Measurements from ENCODE around the gene RBMX. TPM values are rescaled to one million over a fixed set of nuclear protein-coding genes. Genes with fewer than 3 reads are reported as not detected.

The RBMX gene
- total and polyA plus RNA-seq, 9 donors: 192 to 444 (median 308) TPM

- intact Hi-C loops (cut with DNase I): no loop called here
- no peaks in the 10 kb centered on the region for H3K36me3 ChIP-seq
- no peak overlapping the region for H3K27ac ChIP-seq
- H3K4me3 ChIP-seq: no peak overlapping the region
- no peaks in the 10 kb centered on the region for H3K4me1 ChIP-seq (ENCODE audit: insufficient read depth)
- no peaks in the 10 kb centered on the region for H3K9me3 ChIP-seq
- H3K27me3 ChIP-seq: no peaks in the 10 kb centered on the region
- 78 to 87% (median 82%) methylated on average over 1 of the region's 1 CpG for WGBS, 3 donors
- DNase-seq: no peak
- no peak for TF ChIP-seq EP300 (IDR thresholded peaks at IDR 0.05)
- no peak for TF ChIP-seq POLR2A (IDR thresholded peaks at IDR 0.05)
- no peak for TF ChIP-seq CTCF (IDR thresholded peaks at IDR 0.05)
Observed at GRCh38 chrX:136870064-136870463, 10.5 kb downstream of the RBMX start.

DNA sequence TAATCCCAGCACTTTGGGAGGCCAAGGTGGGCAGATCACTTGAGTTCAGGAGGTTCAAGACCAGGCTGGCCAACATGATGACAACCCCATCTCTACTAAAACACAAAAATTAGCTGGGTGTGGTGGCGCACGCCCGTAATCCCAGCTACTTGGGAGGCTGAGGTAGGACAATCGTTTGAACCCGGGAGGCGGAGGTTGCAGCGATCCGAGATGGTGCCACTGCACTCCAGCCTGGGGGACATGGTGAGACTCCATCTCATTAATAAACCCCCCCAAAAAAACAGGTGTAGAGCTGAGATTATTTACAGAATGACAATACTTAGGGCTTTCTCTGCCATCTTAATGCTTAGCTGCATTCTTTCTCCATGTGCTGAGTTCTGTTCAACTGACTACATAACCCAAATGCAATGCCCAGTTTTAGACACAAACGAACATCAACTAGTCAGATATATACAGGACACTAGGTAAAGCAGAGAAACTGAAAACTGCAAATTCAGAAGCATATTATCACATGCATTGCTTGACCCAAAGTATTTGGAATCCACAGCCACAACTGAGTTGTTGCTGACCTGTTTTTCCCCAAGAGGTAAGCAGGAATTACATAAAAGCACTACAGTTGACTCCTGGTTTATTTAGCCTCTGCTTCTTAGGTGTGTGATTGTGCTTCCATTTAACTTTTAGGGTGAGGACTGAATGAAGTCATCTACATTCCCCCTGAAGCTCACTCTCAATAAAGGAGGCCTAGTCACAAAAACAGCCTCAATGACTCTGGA is 12.1 kb downstream of the RBMX start:
- H3K9me3 ChIP-seq: no peaks in the 10 kb centered on the region
- WGBS, 3 donors: 83 to 89% (median 88%) methylated on average over 9 of the region's 9 CpGs
- no peak for TF ChIP-seq POLR2A (IDR thresholded peaks at IDR 0.05)
- no peak for TF ChIP-seq CTCF (IDR thresholded peaks at IDR 0.05)
- TF ChIP-seq EP300 (IDR thresholded peaks at IDR 0.05): no peak
- no peak overlapping the region for H3K4me3 ChIP-seq
- H3K36me3 ChIP-seq: no peaks in the 10 kb centered on the region
- no peak for DNase-seq
- no peaks in the 10 kb centered on the region for H3K4me1 ChIP-seq (ENCODE audit: insufficient read depth)
- H3K27ac ChIP-seq: no peak overlapping the region
- intact Hi-C loops (cut with DNase I): no loop called here
- H3K27me3 ChIP-seq: no peaks in the 10 kb centered on the region

DNA sequence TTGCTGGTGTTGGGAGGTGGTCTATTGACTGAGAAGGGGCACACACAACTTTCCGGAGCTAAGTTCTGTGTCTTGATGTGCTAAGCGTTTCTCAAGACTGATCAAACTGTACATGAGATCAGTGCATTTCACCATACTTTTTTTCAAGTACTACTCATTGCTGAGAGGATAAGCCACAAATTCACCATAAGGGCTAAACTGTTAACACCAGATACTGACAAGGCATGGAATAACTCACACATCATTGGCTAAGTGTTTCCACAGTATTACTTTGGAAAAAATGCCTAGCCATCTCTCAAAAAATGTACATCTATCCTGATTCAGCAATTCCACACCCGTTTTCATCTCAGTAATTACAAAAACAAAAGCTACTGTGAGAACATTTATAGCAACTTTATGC is 13.0 kb downstream of the RBMX start:
- no peak overlapping the region for H3K27ac ChIP-seq

GRCh38 chrX:136867096-136867491 is 13.4 kb downstream of the RBMX start:
- H3K27ac ChIP-seq: no peak overlapping the region
- H3K27me3 ChIP-seq: no peaks in the 10 kb centered on the region
- WGBS, 3 donors: 39 to 46% (median 45%) methylated on average over 4 of the region's 4 CpGs
- H3K4me1 ChIP-seq (ENCODE audit: insufficient read depth): no peaks in the 10 kb centered on the region
- no peak for DNase-seq
- TF ChIP-seq CTCF (IDR thresholded peaks at IDR 0.05) (no peak), EP300 (IDR thresholded peaks at IDR 0.05) (no peak), POLR2A (IDR thresholded peaks at IDR 0.05) (no peak)
- no peaks in the 10 kb centered on the region for H3K36me3 ChIP-seq
- no peaks in the 10 kb centered on the region for H3K9me3 ChIP-seq
- intact Hi-C loops (cut with DNase I): no loop called here
- H3K4me3 ChIP-seq: no peak overlapping the region

More for the DNA sequence above, 13.0 kb downstream of the RBMX start:
- Histone ChIP-seq H3K4me1 (ENCODE audit: insufficient read depth) (no peaks in the 10 kb centered on the region), H3K9me3 (no peaks in the 10 kb centered on the region), H3K36me3 (no peaks in the 10 kb centered on the region), H3K4me3 (no peak overlapping the region), H3K27me3 (no peaks in the 10 kb centered on the region)
- no peak for DNase-seq
- WGBS, 3 donors: 29 to 46% (median 46%) methylated on average over 3 of the region's 3 CpGs
- TF ChIP-seq CTCF (IDR thresholded peaks at IDR 0.05) (no peak), EP300 (IDR thresholded peaks at IDR 0.05) (no peak), POLR2A (IDR thresholded peaks at IDR 0.05) (no peak)
- intact Hi-C loops (cut with DNase I): no loop called here

All from ovary (tissue), 9 donors.